Epithelial cell of proximal tubule (primary cell): ENCODE data around the gene XKR3. TPM values are rescaled to one million over a fixed set of nuclear protein-coding genes. Genes with fewer than 3 reads are reported as not detected.

Source experiments
- DNase-seq: peaks from one replicate; pipeline ENCODE4 v3.0.0-alpha.2; 2011; ENCODE audit warnings: low read depth
- H3K4me3 ChIP-seq: 2 replicates; pipeline ENCODE4 v1.5.1; 2011; ENCODE audit warnings: low read depth, mild to moderate bottlenecking, low read length
- CTCF ChIP-seq: conservative IDR thresholded peaks from 2 replicates; pipeline ENCODE4 v1.5.1; 2012; ENCODE audit warnings: low read depth, mild to moderate bottlenecking, low read length
- total RNA-seq: library from RNA; depleted of rRNA; stranded (reverse); fragments of >200 nt; gene quantifications from 2 replicates; pipeline ENCODE4 v1.2.3, GENCODE V29; 2015

XKR3 gene
- total RNA-seq, 1 donor from 2014 or later = not detected

- no peak for DNase-seq
- no peak for TF ChIP-seq CTCF
- H3K4me3 ChIP-seq = no peak overlapping the region
Observed at GRCh38 chr22:16827506-16827905, 2.3 kb upstream of the XKR3 start.

- no peak overlapping the region for H3K4me3 ChIP-seq
- TF ChIP-seq CTCF = no peak
- DNase-seq = no peak
Observed at GRCh38 chr22:16819249-16819648, 6.0 kb downstream of the XKR3 start.

GRCh38 chr22:16818538-16818937 lies 6.7 kb downstream of the XKR3 start:
- no peak for DNase-seq

GRCh38 chr22:16815073-16815472 lies 10.1 kb downstream of the XKR3 start:
- no peak overlapping the region for H3K4me3 ChIP-seq
- no peak for DNase-seq
- no peak for TF ChIP-seq CTCF

More at GRCh38 chr22:16818538-16818937, 6.7 kb downstream of the XKR3 start:
- no peak overlapping the region for H3K4me3 ChIP-seq
- no peak for TF ChIP-seq CTCF

GRCh38 chr22:16810188-16810802 lies 14.9 kb downstream of the XKR3 start:
- DNase-seq = no peak
- no peak for TF ChIP-seq CTCF

GRCh38 chr22:16808744-16809143 lies 16.5 kb downstream of the XKR3 start:
- H3K4me3 ChIP-seq = no peak overlapping the region
- no peak for DNase-seq
- TF ChIP-seq CTCF = no peak

More at GRCh38 chr22:16810188-16810802, 14.9 kb downstream of the XKR3 start:
- no peak overlapping the region for H3K4me3 ChIP-seq

- DNase-seq = no peak
- H3K4me3 ChIP-seq = no peak overlapping the region
- TF ChIP-seq CTCF = no peak
Observed at GRCh38 chr22:16807109-16807508, 18.1 kb downstream of the XKR3 start.
